ENCODE data around the gene OR51D1.

Gene OR51D1

DNA sequence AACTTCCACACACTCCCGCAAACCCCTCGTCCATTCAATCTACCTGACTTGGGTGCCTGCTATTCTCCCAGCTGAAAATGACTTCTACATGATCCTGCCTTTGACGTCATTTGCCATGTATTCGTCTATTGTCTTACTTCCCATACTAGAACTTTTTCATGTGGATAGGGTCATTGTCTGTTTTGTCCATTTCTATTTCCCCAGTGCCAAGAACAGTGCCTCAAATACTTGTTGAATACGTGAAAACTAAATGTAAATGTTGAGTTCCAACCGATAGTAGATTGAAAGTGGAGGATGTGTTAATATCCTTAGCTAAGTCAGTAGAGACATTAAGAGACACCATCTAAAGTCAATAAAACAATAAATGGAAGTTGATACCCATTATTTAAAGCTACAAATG is 30.2 kb upstream of the OR51D1 start:
- CTCF ChIA-PET: interaction anchor here (1.6 to 2.8 kb wide), 2 partner anchors 30 kb away, joined by 7 to 11 read pairs; partner anchors contain the start of gene OR51D1
- DNase-seq (ENCODE audit: extremely low spot score): no peak
- POLR2A ChIA-PET: no interaction called here
- TF ChIP-seq, protein P1, sequence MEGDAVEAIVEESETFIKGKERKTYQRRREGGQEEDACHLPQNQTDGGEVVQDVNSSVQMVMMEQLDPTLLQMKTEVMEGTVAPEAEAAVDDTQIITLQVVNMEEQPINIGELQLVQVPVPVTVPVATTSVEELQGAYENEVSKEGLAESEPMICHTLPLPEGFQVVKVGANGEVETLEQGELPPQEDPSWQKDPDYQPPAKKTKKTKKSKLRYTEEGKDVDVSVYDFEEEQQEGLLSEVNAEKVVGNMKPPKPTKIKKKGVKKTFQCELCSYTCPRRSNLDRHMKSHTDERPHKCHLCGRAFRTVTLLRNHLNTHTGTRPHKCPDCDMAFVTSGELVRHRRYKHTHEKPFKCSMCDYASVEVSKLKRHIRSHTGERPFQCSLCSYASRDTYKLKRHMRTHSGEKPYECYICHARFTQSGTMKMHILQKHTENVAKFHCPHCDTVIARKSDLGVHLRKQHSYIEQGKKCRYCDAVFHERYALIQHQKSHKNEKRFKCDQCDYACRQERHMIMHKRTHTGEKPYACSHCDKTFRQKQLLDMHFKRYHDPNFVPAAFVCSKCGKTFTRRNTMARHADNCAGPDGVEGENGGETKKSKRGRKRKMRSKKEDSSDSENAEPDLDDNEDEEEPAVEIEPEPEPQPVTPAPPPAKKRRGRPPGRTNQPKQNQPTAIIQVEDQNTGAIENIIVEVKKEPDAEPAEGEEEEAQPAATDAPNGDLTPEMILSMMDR (IDR thresholded peaks at IDR 0.05; ENCODE audit: control extremely low read depth, extremely low read depth, low read depth, missing control alignments): no peak

DNA sequence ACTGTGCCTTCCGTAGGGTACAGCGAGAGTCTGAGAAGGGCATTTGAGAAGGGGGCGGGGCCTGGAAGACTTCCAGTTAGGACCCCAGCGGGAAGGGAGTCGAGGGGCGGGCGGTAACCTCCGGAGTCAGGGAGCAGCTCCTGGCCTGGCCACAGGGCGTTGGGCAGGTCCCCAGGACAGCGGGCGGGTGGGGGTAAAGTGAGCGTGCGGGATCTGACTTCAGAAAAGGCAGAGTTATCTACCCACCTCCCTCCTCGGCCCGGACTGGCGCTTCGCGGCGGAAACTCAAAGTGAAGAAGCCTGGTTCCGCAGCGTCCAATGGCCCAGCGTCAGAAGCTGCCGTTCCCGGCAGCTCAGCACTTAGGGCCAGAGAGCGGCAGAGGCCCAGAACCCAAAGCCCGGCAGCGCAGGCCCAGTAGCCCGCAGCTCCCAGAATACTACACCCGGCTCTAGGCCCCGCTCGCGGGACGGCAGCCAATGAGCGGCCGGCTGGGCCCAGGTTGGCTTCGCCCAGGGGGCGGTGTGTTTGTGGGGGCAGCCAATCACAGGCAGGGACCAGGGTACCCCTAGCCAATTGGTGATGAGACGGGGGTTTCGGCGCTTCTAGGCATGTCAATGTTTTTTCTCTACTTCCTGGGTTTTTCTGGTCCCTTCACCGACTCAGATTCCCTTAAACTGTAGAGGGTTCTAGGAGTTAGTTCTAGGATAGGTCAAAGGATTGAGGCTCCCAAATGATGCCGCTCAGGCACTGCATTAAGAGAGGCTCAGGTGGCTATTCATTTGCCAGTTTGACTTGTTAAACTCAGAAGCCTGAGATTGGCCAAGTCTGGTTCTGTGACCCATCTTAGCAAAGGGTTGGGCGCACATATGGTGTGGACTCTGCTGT is 29.3 kb upstream of the OR51D1 start, which contains the start of gene TRIM68:
Gene TRIM68, minus strand, starts transcription at position 451 of the 886 bp plus-strand sequence. CDS start 2,727 bp downstream, outside the sequence.
- POLR2A ChIA-PET: no interaction called here
- TF ChIP-seq, protein P1 (IDR thresholded peaks at IDR 0.05; ENCODE audit: control extremely low read depth, extremely low read depth, low read depth, missing control alignments): no peak
- CTCF ChIA-PET: interaction anchor here (1.3 to 2.8 kb wide), 2 partner anchors 16 to 29 kb away, joined by 4 to 11 read pairs; partner anchors contain the start of gene OR51D1
- peak; percentile 96 for DNase-seq (ENCODE audit: extremely low spot score)

DNA sequence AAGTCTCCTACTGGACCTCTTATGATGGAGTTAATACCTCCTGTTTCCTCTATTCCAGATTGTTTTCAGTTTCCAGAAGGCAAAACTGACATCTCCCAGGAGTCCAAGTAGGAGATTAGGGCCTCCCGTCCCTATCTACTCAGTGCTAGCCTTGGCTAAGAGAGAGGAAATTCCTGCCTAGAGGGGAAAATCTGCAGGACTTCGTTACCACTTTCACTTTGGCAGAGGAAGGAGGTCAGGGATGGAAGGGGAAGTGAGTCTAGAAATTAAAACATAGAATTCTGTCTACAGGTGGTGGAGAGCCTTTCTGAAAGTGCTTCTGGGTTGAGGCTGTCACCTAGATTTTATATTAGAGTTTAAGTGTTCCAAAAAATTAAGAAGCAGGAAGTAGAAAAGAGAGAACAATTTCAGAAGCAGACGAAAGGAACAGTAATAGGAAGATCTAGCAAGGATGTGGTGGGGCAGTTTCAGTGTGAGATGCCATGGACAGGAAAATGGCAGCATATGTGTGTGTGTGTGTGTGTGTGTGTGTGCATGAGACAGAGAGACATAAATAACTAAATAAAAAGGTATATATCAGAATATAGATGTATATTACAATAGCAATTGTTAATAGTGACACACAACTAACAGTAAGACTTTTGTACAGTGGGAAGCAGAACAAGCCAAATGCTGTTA is 26.9 kb upstream of the OR51D1 start:
- ChIA-PET CTCF (no interaction called here), POLR2A (no interaction called here)
- TF ChIP-seq, protein P1 (IDR thresholded peaks at IDR 0.05; ENCODE audit: control extremely low read depth, extremely low read depth, low read depth, missing control alignments): no peak
- no peak for DNase-seq (ENCODE audit: extremely low spot score)

DNA sequence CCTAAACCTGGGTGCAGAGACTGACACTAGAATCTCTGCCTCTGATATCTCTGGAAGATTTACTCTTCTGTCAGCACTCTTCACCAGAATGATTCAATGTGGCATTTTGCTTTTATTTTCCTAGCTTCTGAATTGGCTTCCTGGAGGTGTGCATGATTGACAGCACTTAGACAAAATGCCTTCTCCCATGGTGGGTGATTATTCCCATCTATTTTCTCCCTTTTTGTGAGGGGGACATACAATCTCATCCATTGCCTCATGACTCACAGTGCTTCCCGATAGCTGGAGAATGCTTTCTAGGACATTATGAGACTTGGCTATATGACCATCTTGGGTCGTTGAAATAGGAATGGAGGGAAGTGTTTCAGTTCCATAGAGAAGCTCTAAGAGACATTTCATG is 25.3 kb upstream of the OR51D1 start:
- TF ChIP-seq, protein P1 (IDR thresholded peaks at IDR 0.05; ENCODE audit: control extremely low read depth, extremely low read depth, low read depth, missing control alignments): no peak
- ChIA-PET POLR2A (no interaction called here), CTCF (interaction anchor here (0.7 to 2.6 kb wide), 5 partner anchors 8 to 19 kb away, joined by 3 to 8 read pairs (median 4); partner anchors contain the start of gene OR52I1)
- DNase-seq (ENCODE audit: extremely low spot score): no peak

DNA sequence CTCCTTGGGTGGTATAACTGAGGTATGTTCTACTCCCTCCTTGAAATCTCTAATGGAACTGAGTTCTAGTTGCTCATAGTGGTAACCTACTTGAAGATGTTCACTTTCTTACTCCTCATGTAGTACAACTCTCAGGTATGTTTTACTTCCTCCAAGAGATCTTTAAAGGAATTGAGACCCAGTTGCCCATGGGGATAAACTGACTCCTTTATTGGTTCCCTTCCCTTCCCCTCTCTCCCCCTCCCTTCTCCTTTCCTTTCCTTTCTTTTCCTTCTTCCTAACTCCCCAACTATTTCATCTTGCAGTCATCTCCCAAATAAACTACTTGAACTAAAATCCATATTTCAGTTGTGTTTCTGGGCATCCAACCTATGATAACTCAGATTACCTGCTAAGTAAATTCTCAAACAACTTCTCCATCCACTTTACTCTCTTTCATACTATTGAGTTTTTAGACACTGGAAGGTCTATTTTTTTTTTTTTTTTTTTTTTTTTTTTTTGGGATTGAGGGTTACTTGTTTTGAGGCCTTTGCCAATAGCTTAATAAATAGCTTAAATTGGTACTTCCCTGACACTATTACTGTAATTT is 21.3 kb upstream of the OR51D1 start:
- CTCF ChIA-PET: interaction anchor here (1.3 to 2.4 kb wide), 2 partner anchors 10 to 21 kb away, joined by 3 to 9 read pairs; partner anchors contain the start of gene OR51D1
- DNase-seq (ENCODE audit: extremely low spot score): no peak
- POLR2A ChIA-PET: no interaction called here
- TF ChIP-seq, protein P1 (IDR thresholded peaks at IDR 0.05; ENCODE audit: control extremely low read depth, extremely low read depth, low read depth, missing control alignments): no peak

DNA sequence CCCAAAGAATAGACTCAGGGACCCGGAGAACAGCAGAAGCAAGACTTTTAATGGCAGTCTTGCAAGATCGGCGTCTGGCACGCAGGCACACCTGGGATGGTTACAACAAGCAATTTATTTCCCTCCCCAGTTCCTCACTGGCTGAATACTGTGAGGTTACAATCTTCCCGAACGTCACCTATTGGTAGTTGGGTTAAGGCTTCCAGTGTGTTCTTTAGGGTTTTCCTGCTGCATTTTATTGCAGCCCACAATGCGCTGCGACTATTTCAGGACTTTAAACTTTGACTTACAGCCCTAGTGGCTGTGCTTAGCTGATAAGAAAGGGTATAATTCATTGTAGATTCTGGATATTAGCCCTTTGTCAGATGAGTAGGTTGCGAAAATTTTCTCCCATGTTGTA is 17.8 kb upstream of the OR51D1 start:
- DNase-seq (ENCODE audit: extremely low spot score): no peak
- ChIA-PET CTCF (interaction anchor here (1.3 to 1.9 kb wide), 2 partner anchors 9 to 17 kb away, joined by 3 to 6 read pairs; partner anchors contain the start of gene OR51D1), POLR2A (no interaction called here)
- TF ChIP-seq, protein P1 (IDR thresholded peaks at IDR 0.05; ENCODE audit: control extremely low read depth, extremely low read depth, low read depth, missing control alignments): no peak

Data from GM10248 (cell line).